ENCODE measurements around the gene ZNF879.

ZNF879 gene

DNA sequence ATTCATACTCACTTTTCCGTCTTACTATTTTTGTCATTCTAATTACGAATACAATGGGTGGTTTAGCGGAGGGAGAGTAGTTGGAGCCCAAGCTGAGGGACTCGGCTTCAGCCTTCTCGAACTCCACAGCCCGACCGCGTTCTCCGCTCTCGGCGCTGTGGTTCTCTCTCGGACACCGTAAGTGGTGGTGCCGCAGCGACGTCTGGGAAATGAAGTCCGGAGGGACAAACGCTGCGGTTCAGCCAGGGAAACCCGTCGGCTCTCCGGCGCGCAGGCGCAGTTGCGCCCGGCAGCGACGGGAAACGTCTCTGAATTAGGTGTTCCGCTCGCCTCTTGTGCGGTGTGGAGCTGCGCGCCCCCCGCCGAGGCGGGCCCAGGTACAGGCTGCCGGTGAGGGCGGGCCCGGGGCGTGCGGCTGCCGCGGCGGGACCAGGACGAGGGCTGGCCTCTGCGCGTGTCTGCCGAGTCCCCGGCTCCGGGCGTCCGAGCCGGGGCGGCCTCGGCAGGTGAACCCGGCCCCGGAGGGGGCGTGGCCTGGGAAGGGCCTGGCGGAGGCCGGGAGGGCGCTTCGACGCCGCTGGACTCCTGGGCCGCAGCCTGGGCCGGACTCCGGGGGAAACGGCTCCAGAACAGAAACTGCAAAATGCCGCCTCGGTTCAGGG, at the start of gene ZNF879:
TSS of gene ZNF879 (plus strand) at position 277 of the 662 bp plus-strand sequence. CDS start 1,201 bp downstream, outside the sequence.
- DNase-seq (ENCODE audit: insufficient read length, low spot score) = peak; percentile 95

GRCh38 chr5:178981381-178981780, 42.2 kb upstream of the ZNF879 start:
- DNase-seq (ENCODE audit: insufficient read length, low spot score) (no peak), FAIRE-seq (no peak)

More for the DNA sequence above, at the start of gene ZNF879:
- peak; percentile 95 for FAIRE-seq

- FAIRE-seq (no peak), DNase-seq (ENCODE audit: insufficient read length, low spot score) (no peak)
Measured at GRCh38 chr5:178982941-178983340, 40.7 kb upstream of the ZNF879 start.

DNA sequence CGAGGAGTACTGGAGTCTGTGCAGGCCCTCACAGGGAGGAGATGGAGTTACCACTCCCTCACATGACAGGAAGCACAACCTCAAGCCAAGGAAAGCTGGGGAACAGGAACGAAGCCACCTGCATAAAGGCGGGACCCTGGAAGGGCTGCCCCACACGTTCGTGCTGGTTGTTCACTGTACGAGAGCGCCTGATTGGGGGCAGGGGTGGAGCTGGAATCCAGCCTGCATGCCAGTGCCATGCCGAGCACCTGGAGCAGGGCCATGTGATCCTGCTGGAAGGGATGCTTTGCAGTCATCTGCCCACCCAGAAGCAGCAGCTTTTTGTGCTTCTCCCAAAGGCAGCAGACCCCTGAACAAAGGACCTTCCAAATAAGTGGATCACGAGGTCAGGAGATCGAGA, 39.9 kb upstream of the ZNF879 start:
- FAIRE-seq (no peak), DNase-seq (ENCODE audit: insufficient read length, low spot score) (no peak)

- DNase-seq (ENCODE audit: insufficient read length, low spot score) = no peak
- FAIRE-seq = no peak
Measured at GRCh38 chr5:178984145-178985072, 39.2 kb upstream of the ZNF879 start.

- FAIRE-seq (no peak), DNase-seq (ENCODE audit: insufficient read length, low spot score) (no peak)
Measured at GRCh38 chr5:178986326-178986960, 37.2 kb upstream of the ZNF879 start.

DNA sequence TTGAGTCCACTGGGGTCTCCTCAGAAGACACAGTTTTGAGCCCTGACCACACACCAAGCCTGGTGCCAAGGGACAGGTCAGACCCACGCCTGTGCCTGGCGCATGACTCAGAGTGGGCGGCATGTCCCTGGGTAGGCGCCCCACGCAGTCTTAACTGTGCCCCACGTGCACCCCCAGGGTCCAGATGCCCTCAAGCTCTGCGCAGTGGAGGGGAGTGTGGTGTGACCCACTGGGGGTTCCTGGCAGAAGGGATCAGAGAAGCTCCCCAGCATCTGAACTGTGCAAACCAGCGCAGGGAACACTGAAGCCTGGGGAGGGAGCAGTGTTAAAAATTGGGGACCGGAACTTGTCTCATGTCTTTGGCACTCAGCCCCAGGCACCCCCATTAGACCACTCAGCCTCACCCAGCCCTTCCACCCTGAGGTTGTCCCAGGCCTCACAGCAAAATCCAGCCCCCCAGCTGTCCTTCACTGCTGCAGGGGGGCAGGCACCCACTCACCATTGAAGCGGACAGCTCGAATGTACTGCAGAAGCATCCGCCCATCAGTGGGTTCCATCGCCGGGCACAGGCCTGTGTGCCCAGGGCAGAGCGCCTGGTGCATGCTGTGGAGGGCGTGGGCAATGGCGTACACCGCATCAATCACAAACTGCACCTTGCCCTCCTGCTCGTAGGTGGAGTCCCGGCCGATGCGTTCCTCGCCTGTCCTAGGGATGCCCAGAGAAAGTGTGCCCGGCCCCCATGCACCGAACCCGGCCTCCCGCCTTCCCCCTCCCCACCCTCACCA, 35.0 kb upstream of the ZNF879 start:
- no peak for DNase-seq (ENCODE audit: insufficient read length, low spot score)
- no peak for FAIRE-seq

GRCh38 chr5:178989311-178989710, 34.3 kb upstream of the ZNF879 start:
- no peak for DNase-seq (ENCODE audit: insufficient read length, low spot score)
- no peak for FAIRE-seq

GRCh38 chr5:178990491-178990890, 33.1 kb upstream of the ZNF879 start:
- DNase-seq (ENCODE audit: insufficient read length, low spot score) = no peak
- FAIRE-seq = no peak

GRCh38 chr5:178991190-178992145, 32.1 kb upstream of the ZNF879 start:
- FAIRE-seq = no peak

DNA sequence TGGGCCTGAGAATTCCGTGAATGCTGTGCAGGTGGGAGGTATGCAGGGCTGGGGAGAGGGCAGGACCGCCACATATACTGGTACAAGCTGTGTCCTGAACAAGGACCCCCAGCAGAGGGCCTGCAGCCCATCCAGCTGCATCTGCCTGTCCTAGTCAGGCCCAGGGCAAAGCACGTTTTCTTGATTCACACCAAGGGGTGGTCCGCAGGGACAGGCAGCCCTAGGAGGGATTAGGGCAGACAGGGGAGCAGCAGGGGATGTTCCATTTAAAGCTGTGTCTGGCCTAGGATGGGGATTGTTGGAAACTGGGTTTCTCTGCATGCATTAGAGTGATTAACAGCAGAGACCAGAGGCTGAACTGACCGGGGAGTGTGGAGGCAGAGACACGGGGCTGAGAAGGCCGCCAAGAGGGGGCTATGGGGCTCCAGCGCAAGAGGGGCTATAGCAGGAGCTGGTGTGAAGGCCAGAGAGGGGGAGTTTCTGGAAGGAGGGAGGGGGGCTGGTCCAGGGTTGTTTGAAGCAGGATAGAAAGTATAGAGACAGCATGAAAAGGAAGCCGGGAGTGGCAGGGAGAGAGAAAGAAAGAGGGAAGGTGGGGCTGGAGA, 31.2 kb upstream of the ZNF879 start:
- FAIRE-seq = no peak

More at GRCh38 chr5:178991190-178992145, 32.1 kb upstream of the ZNF879 start:
- no peak for DNase-seq (ENCODE audit: insufficient read length, low spot score)

GRCh38 chr5:178993236-178993765, 30.3 kb upstream of the ZNF879 start:
- FAIRE-seq = no peak
- DNase-seq (ENCODE audit: insufficient read length, low spot score) = no peak

More for the DNA sequence above, 31.2 kb upstream of the ZNF879 start:
- DNase-seq (ENCODE audit: insufficient read length, low spot score) = no peak

DNA sequence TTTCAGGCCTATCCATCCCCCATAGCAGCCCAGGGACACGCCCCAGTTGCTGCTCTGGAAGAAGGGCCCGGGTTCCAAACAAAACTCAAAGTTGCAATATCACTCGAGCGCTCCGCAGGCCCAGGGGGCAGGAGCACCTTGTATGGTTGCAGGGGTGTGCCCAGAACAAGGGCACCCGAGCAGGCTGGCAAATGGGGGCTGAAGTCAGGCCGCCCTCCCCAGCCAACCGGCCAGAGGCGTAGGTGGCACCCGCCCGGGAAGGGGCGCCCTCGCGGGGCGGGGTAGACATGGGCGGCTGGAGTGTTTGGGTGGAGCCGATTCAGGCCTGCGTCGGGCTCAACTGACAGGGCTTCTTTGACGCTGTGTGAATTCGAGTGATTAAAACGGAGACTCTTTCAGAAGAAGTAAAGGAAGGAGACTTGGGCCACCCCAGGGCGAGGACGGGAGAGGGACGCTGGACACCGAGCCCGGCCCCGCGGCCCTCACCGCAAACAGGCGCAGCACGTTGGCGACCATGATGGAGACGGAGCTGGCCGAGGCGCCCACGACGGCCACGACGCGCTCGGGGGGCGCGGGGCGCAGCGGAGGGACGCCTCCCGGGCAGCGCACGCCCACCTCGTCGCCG, 29.5 kb upstream of the ZNF879 start:
- DNase-seq (ENCODE audit: insufficient read length, low spot score) (no peak), FAIRE-seq (no peak)

DNA sequence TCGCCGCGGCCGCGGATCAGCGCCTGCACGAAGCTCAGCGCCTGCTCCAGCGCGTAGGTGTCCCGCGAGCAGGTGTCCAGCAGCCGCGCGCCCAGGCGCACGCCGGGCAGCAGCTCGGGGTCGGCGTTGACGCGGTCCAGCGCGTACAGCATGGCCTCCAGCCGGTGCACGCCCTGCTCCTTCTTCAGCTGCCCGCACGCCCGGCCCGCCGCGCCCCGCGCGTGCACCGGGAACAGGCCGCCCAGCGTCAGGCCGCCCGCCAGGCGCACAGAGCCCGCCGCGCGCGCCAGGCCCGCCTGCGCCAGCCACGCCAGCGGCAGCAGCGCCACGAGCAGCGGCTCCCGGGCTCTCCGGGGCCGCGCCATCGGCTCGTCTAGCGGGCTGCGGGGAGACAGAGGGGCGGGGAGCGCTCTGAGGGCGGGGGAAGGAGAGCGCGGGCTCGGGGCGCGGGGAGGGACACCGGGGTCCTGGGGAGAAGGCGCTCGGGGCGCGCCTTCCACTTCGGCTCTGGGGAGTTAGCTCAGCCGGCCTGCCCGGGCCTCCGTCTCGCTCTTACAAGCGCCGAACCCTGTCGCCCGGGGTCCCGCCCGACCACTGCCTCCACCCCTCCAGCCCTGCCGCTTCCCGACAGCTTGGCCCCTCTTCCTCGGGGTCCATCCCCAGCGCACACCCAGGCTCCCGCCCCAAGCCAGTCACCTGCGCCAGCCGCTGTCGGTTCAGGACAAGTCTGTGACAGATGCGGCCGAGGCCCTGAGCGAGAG, 28.8 kb upstream of the ZNF879 start, which contains the start of gene GRM6:
TSS of gene GRM6 (minus strand) at position 741 of the 761 bp plus-strand sequence. CDS start at position 365, 376 bp downstream.
- no peak for DNase-seq (ENCODE audit: insufficient read length, low spot score)
- FAIRE-seq = no peak

DNA sequence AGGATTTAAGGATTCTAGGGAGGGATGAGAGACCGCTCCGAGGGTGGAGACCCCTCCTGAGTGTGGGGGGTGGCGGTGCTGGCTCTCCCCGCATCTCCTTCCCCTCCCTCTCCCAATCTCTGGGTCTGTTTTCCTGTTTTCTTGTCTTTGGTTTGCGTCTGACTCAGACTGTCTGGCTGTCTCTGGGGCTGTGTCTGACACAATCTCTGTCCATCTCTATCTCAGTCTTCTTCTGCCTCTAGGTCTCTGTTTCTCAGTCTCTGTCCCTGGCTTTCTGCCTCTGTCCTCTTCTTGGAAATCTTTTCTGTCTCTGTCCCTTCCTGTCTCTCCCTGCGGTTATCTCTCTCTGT, 28.3 kb upstream of the ZNF879 start:
- DNase-seq (ENCODE audit: insufficient read length, low spot score) (no peak), FAIRE-seq (no peak)

GRCh38 chr5:178996156-178996555, 27.4 kb upstream of the ZNF879 start:
- FAIRE-seq = no peak
- DNase-seq (ENCODE audit: insufficient read length, low spot score) = no peak

- FAIRE-seq (no peak), DNase-seq (ENCODE audit: insufficient read length, low spot score) (no peak)
Measured at GRCh38 chr5:178997191-178997590, 26.4 kb upstream of the ZNF879 start.
